ENCODE measurements around the gene RABAC1. TPM values are rescaled to one million over a fixed set of nuclear protein-coding genes. Genes with fewer than 3 reads are reported as not detected.

RABAC1 gene
- total and polyA plus RNA-seq, 9 of the 15 experiments (the other 6 are each of a cell fraction or from before 2014, with no cell fraction given), result 2.4 to 28.1 (median 9.3) TPM

DNA sequence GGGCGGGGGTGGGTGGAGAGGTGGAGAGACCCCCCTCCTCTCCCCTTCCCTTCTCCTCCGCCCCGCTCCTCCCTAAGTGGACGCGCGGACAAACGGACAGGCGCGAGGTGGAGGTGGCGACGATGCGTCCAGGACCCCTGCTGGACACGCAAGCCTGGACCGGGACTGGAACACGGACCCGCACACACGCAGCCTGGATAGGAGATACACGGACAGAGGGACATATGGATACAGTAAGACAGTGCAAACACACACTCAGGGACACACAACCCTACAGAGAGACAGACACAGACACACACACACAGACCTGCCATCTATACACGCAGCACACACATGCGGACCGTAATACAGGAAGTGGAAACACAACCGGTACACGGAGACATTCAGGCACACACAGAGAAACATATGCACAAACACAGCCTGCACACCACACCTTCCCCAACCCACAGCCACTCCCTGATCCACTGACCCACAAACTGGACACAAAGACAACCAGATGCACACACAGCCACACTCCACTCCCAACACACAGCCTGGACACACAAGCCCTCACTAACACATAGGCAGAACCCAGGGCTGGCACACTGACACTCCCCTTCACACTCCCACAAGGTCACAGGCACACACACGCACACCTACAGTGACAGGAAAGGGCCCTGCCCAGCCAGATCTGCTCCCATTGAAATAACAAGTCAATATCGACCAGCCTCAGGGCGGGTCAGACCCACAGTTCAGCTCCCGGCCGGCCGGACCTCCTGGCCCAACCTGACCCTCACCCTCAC, 30.2 kb downstream of the RABAC1 start (continued):
- TF ChIP-seq ZNF518B (CRISPR knock-in tag; IDR thresholded peaks at IDR 0.05), result no peak
- TF ChIP-seq ZNF224 (CRISPR knock-in tag; IDR thresholded peaks at IDR 0.05), result peak; percentile 63; the same call in 1 of the 2 replicates
- no peak for TF ChIP-seq SMAD2 (IDR thresholded peaks at IDR 0.05; ENCODE audit: low read depth, low read length)
- TF ChIP-seq CBX5 (IDR thresholded peaks at IDR 0.05; ENCODE audit: borderline replicate concordance, low read depth), result peak; percentile 23; the same call in 1 of the 2 replicates
- peak; percentile 68 for TF ChIP-seq SMARCA4 (IDR thresholded peaks at IDR 0.05)
- TF ChIP-seq, protein P1, sequence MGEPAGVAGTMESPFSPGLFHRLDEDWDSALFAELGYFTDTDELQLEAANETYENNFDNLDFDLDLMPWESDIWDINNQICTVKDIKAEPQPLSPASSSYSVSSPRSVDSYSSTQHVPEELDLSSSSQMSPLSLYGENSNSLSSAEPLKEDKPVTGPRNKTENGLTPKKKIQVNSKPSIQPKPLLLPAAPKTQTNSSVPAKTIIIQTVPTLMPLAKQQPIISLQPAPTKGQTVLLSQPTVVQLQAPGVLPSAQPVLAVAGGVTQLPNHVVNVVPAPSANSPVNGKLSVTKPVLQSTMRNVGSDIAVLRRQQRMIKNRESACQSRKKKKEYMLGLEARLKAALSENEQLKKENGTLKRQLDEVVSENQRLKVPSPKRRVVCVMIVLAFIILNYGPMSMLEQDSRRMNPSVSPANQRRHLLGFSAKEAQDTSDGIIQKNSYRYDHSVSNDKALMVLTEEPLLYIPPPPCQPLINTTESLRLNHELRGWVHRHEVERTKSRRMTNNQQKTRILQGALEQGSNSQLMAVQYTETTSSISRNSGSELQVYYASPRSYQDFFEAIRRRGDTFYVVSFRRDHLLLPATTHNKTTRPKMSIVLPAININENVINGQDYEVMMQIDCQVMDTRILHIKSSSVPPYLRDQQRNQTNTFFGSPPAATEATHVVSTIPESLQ (CRISPR knock-in tag; IDR thresholded peaks at IDR 0.05), result no peak
- TF ChIP-seq HNRNPLL (IDR thresholded peaks at IDR 0.05; ENCODE audit: low read depth, low read length, poor library complexity, severe bottlenecking), result no peak
- no peak for TF ChIP-seq ZNF561 (CRISPR knock-in tag; conservative IDR thresholded peaks at IDR 0.05)
- TF ChIP-seq, protein P2, sequence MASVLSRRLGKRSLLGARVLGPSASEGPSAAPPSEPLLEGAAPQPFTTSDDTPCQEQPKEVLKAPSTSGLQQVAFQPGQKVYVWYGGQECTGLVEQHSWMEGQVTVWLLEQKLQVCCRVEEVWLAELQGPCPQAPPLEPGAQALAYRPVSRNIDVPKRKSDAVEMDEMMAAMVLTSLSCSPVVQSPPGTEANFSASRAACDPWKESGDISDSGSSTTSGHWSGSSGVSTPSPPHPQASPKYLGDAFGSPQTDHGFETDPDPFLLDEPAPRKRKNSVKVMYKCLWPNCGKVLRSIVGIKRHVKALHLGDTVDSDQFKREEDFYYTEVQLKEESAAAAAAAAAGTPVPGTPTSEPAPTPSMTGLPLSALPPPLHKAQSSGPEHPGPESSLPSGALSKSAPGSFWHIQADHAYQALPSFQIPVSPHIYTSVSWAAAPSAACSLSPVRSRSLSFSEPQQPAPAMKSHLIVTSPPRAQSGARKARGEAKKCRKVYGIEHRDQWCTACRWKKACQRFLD (CRISPR knock-in tag; IDR thresholded peaks at IDR 0.05), result no peak
- TF ChIP-seq, protein P3, sequence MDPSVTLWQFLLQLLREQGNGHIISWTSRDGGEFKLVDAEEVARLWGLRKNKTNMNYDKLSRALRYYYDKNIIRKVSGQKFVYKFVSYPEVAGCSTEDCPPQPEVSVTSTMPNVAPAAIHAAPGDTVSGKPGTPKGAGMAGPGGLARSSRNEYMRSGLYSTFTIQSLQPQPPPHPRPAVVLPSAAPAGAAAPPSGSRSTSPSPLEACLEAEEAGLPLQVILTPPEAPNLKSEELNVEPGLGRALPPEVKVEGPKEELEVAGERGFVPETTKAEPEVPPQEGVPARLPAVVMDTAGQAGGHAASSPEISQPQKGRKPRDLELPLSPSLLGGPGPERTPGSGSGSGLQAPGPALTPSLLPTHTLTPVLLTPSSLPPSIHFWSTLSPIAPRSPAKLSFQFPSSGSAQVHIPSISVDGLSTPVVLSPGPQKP (CRISPR knock-in tag; IDR thresholded peaks at IDR 0.05), result no peak
- TF ChIP-seq SRSF3 (IDR thresholded peaks at IDR 0.05; ENCODE audit: insufficient read depth, low read length), result no peak
- peak; percentile 22; the same call in 1 of the 2 replicates for TF ChIP-seq PKNOX1 (IDR thresholded peaks at IDR 0.05)
- TF ChIP-seq BCLAF1 (IDR thresholded peaks at IDR 0.05; ENCODE audit: borderline replicate concordance in 1 of 2, control insufficient read depth in 1 of 2, low read depth in 2 of 2, low read length in 1 of 2), result no peak
